Measurements from ENCODE around the gene LRRC37A3.

DNA sequence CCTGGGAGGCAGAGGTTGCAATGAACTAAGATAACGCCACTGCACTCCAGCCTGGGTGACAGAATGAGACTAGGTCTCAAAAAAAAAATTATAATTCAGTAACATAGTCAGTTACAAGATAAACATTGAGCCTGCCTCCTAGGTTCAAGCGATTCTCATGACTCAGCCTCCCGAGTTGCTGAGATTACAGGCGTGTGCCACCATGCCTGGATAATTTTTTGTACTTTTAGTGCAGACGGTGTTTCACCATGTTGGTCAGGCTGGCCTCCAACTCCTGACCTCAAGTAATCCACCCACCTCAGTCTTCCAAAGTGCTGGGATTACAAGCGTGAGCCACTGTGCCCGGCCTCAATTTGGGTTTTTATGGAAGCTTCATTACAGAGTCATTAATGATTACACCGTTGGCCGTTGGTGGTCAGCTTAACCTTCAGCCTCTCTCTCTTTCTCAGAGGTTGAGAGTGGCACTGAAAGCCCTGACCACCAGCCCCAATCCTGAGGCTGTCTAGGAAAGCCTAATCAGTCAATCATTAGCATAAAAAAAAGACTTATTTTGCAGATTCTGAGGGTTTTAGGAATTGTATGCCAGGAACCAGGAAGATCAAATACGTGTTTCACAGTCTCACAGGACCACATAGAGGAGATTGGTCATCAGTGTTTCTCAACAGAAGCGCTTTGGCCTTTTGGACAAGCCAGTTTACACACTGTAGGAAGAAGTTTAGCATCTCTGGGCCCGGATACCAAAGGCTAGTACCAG, 1.3 kb upstream of the LRRC37A3 start:
- TF ChIP-seq CTCF (conservative IDR thresholded peaks at IDR 0.05) = no peak
- TF ChIP-seq EZH2 (IDR thresholded peaks at IDR 0.05; ENCODE audit: low read depth) = no peak

All from PC-9 (cell line).